Upper lobe of right lung (tissue), 1 donor: Measurements from ENCODE around the gene RPL15. TPM values are rescaled to one million over a fixed set of nuclear protein-coding genes. Genes with fewer than 3 reads are reported as not detected.

Source experiments
- ATAC-seq: fragments of 200-7000 bp; cut with Tn5 transposase; one replicate; pipeline ENCODE4 v1.9.1; 2020; ENCODE audit warnings: mild to moderate bottlenecking, moderate library complexity
- DNase-seq: peaks from one replicate; pipeline ENCODE4 v3.0.0-alpha.2; 2020
- H3K27ac ChIP-seq: fragments of 200-600 bp; one replicate; pipeline ENCODE4 v1.8.0; 2022
- H3K27me3 ChIP-seq: fragments of 200-600 bp; one replicate; pipeline ENCODE4 v1.8.0; 2022; ENCODE audit warnings: mild to moderate bottlenecking
- H3K36me3 ChIP-seq: fragments of 200-600 bp; one replicate; pipeline ENCODE4 v1.8.0; 2022
- H3K4me1 ChIP-seq: fragments of 200-600 bp; one replicate; pipeline ENCODE4 v1.8.0; 2022
- H3K4me3 ChIP-seq: fragments of 200-600 bp; one replicate; pipeline ENCODE4 v1.8.0; 2022; ENCODE audit warnings: mild to moderate bottlenecking
- H3K9me3 ChIP-seq: fragments of 200-600 bp; one replicate; pipeline ENCODE4 v1.8.0; 2022
- CTCF ChIP-seq: fragments of 200-600 bp; IDR thresholded peaks from one replicate; pipeline ENCODE4 v1.8.0; 2022; ENCODE audit warnings: antibody characterized with exemption
- intact Hi-C: fragments of 100-400 bp; cut with DNase I; formaldehyde crosslinking; loops from one replicate; pipeline ENCODE4 v1.11.0; 2022
- total RNA-seq: library from RNA; stranded (reverse); fragmentation: NEBNext Ultra II Directional; extraction: Animal tissue kit (Norgen Biotek cat#: 25700); gene quantifications from one replicate; pipeline ENCODE4 v1.2.1, GENCODE V29; 2021
- donor health status: DM: no; HTN: yes; CAD: no; lungs with severe emphysema.

Gene RPL15
- total RNA-seq, 1 donor from 2014 or later = 1,404 TPM

- Histone ChIP-seq H3K4me3 (no peak overlapping the region), H3K27ac (no peak overlapping the region), H3K9me3 (no peaks in the 10 kb centered on the region), H3K36me3 (peaks cover 97% of the 10 kb centered on the region), H3K4me1 (no peaks in the 10 kb centered on the region), H3K27me3 (no peaks in the 10 kb centered on the region)
- DNase-seq = no peak
- no peak for ATAC-seq
- no peak for TF ChIP-seq CTCF
- intact Hi-C loops = no loop called here
Observed at GRCh38 chr3:23966328-23966727, 49.4 kb downstream of the RPL15 start.

GRCh38 chr3:23968463-23969184, 51.7 kb downstream of the RPL15 start:
- H3K4me3 ChIP-seq = no peak overlapping the region
- H3K27me3 ChIP-seq = no peaks in the 10 kb centered on the region
- H3K9me3 ChIP-seq = no peaks in the 10 kb centered on the region
- TF ChIP-seq CTCF = no peak
- no peak overlapping the region for H3K27ac ChIP-seq
- no peaks in the 10 kb centered on the region for H3K4me1 ChIP-seq
- no peak for DNase-seq
- ATAC-seq = no peak
- intact Hi-C loops = no loop called here
- H3K36me3 ChIP-seq = peaks cover 86% of the 10 kb centered on the region

- ATAC-seq = no peak
- no peak overlapping the region for H3K4me3 ChIP-seq
- TF ChIP-seq CTCF = no peak
- no peak overlapping the region for H3K27ac ChIP-seq
- no peaks in the 10 kb centered on the region for H3K4me1 ChIP-seq
- H3K36me3 ChIP-seq = peaks cover 82% of the 10 kb centered on the region
- H3K27me3 ChIP-seq = no peaks in the 10 kb centered on the region
- no peak for DNase-seq
- intact Hi-C loops = no loop called here
- no peaks in the 10 kb centered on the region for H3K9me3 ChIP-seq
Observed at GRCh38 chr3:23969393-23969792, 52.5 kb downstream of the RPL15 start.

Other genes with a start within 250 kb of the RPL15 start
- 89.8 TPM for gene UBE2E1, start 111.2 kb upstream of the RPL15 start, total RNA-seq
- gene NKIRAS1, start 142 bp upstream of the RPL15 start, total RNA-seq = 8.4 TPM
- gene NR1D2, start 28.2 kb downstream of the RPL15 start, total RNA-seq = 62.1 TPM